ENCODE results near the gene TMEM271.
"Not testable (repeated sequence)": the region's sequence is repeated elsewhere in the genome, so short reads cannot be mapped to it uniquely, and the experiment has no call there.

The TMEM271 gene

DNA sequence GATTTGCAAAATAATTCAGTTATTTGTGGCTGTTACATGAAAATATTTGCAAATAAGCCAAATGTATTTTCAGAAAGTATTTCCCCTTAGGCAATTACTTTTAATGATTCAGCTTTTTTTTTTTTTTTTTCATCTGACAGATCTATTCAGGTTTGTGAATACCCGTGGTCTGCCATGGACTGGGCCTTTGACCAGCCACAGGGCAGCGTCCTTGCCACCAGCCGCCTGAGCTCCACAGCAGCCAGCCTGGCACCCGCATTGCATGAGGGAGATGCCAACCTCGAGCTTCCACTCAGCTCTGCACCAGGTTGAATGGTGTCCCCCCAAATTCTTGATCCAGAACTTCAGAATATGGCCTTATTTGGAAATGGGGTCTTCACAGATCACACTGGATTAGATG lies 14.7 kb downstream of the TMEM271 start:
- no peak for DNase-seq

GRCh38 chr4:560731-561291 lies 15.3 kb downstream of the TMEM271 start:
- no peak for DNase-seq

DNA sequence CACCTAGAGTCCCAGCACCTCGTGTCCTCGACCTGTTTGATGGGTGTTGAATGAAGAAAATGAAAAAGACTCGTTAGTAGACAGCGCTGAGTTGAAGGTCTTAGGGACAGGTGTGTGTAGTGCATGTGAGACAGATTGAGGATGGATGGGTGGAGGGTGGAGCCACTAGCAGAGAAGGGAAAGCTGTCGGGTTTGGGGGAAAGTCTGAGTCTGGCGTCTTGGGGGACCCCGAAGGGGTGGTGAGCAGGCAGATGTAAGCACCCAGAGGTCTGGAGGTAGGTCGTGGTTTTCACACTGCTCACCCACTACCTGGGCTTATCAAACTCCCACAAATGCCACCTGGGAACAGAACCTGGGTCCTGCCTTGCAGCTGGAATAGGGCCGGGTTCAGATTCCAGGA lies 16.0 kb downstream of the TMEM271 start:
- DNase-seq, result no peak

DNA sequence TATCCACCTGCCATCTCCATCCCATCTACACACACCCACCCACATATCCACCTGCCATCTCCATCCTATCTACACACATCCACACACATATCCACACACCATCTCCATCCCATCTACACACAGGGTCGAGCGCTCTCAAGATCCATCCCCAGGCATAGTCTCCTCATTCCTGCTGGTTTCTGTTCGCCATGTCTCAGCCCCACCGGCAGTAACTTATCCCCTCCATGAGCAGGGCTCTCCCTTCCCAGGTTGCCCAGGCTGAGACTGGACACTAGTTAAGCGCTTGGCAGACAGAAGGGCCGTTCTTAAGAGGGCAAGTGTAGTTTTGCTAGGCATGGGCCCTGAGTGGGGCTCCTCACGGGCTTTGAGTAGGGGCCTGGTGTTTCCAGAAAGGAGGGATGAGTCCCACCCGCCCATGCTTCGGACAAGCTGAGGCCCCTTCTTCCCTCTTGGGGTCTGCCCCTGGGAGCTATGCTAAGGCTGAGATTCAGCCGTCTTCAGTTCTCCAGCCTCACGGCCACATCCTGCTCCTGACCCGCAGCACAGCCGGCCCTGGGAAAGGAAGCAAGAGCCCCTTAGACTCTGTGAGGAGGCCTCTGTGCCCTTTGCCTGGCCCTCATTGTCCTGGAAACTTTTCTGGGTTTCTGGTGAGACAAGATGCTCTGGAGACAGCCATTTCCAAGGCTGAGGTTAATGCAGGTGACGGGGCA lies 20.4 kb downstream of the TMEM271 start:
- no peak for DNase-seq

GRCh38 chr4:554793-555320 lies 21.2 kb downstream of the TMEM271 start:
- DNase-seq, result not testable (repeated sequence)

DNA sequence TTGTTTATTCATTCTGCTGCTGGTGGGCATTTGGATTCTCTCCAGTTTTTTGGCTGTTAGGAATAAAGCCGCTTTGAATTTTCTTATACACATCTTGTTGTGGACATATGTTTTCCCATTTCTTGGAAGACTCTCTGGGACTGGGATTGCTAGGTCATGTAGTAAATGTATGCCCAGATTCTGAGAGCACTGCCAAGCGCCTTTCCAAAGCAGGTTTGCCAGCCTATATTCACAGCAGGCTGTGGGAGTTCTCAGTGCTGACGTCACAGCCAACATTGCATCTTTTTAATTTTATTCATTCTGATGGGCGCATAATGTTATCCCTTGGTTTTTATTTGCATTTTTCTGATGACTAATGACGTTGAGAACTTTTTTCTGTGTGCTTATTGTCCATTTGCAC lies 24.1 kb downstream of the TMEM271 start:
- no peak for DNase-seq

- DNase-seq, result not testable (repeated sequence)
These were observed 25.8 kb downstream of the TMEM271 start for GRCh38 chr4:550268-550667.

- no peak for DNase-seq
These were observed 27.1 kb downstream of the TMEM271 start for GRCh38 chr4:548976-549375.

DNA sequence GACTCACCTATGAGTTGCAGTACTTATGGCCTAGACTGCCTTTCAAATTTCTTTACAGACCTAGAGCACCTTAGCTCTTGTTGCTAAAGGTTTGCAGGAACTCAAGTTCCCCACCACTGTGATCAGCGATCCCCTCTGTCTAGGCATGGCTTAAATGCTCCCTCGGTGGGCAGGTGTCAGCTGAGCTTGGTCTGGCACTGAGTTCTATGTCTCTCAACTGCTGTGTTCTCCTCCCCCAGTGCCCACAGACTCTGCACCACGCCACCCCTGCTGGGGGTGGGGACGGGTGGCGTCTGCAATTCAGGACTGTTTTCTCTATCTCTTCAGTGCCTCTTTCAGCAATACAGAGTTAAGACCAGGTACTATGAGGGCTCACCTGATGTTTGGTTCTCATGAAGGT lies 30.5 kb downstream of the TMEM271 start:
- DNase-seq, result no peak

DNA sequence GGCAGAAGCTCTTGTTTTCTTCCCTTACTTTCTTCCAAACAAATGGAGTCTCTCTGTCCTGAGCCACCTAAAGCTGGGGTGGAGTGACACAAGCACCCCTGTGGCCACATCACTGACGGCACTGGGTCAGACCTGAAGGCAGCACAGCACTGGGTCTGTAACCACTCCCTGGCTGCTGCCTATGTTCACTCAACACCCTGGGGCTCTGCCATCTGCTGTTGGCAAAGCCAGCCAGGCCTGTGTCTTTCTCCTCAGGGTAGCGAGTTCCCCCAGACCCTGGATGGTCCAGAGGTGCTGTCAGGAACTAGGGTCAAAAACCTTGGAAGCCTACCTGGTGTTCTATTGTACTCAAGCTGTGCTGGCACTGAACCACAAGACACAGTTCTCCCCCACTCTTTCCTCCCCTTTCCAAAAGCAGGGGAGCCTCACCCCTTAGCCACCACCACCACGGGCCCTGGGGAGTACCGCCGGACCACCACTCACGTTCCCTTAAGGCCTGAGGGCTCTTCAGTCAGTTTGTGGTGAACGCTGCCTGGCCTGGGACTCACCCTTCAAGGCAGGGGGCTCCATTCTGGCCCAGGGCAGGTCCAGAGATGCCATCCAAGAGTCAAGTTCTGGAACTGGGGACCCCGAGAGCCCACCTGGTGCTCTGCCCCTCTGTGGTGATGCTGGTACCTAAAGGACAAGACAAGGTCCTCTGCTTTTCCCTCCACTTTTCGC lies 31.5 kb downstream of the TMEM271 start:
- no peak for DNase-seq

DNA sequence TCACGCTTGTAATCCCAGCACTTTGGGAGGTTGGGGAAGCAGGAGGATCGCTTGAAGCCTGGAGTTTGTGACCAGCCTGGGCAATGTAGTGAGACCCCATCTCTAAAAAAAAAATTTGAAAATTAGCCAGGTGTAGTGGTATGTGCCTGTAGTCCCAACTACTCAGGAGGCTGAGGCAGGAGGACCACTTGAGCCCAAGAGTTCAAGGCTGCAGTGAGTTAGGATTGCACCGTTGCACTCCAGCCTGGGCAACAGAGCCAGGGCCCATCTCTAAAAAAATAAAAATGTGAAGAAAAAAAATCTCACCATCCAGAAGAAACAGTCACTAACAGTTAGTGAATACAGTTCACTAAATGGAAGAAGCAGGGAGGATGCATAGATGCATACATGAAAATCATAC lies 34.8 kb downstream of the TMEM271 start:
- DNase-seq, result no peak

- no peak for DNase-seq
These were observed 37.5 kb downstream of the TMEM271 start for GRCh38 chr4:538542-539142.

DNA sequence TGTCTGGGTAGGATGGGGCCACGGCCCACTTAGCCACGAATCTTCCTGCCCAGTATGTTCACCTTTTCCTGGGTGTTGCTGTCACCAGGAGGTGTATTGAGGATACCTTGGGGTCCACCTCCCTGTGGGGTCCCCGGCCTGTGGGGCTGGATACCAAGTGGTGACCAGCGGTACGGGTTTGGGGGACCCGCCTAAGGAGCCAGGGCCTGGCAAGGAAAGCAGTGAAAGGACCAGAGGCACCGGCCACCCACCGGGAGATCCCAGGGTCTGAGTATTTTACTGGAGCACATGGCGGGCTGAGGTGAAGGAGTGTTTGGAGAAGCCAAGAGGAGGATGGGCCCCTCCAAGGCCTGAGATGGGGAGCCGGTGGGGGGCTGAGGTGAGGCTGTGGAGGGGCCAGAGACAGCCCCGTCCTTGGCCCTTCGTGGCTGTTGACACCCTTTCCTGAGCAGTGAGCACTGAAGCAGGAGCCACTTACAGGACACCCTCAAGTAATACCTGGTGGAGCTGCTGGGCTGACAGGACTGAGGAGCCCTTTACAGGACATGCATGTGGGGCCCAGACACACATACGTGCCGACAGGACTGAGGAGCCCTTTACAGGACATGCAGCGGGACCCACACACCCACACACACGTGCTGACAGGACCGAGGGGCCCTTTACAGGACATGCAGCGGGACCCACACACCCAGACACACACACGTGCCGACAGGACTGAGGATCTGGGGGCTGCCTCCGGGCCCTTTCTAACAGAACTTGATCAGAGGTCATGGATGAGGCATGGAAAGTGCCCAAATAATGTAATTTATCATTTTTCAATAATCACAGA lies 38.4 kb downstream of the TMEM271 start:
- no peak for DNase-seq

DNA sequence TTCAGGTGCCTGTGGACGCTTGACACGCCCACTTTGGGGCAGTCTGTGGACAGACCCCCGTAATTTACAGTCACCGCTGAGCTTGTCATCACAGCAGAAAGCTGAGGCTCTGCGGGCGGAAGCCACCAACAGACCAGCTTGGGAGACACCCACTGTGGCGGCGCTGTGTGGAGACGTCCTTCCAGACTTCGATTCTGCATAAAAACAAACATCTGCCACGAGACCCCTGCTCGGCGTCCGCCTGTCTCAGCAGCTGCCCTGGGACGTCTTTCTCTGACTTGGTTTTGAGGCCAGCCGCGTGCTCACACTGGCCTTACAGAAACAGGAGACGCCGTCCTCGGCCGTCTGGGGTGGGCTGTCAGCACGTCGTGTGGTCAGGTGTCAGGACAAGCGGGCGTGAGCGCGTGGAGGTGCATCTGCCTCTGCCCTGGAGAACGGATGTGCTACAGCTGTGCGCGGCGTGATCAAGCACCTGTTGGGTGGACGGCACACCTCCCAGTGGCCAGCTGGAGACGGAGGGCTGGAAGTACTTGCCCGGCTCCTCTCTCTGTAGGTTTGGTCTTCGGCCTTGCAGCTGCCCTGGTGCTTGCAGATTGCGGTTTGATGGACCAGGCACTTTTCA lies 39.6 kb downstream of the TMEM271 start:
- DNase-seq, result no peak

DNA sequence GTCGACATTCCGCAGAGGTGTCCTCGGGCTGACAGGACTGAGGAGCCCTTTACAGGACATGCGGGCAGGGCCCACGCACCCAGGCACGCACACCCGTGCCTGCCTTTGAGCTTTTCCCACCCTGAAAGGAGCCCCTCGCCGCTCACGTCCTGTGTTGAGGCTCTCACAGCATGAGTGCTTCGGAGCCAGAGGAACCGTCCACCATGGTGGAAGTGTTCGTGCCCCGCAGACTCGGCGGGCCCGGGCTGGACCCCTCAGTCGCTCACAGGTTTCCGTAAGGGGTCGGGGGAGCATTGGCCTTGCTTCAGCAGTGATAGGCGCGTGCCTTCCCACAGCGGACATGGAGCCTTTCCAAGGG lies 40.2 kb downstream of the TMEM271 start:
- no peak for DNase-seq

- DNase-seq, result no peak
These were observed 40.7 kb downstream of the TMEM271 start for GRCh38 chr4:535181-535923.

DNA sequence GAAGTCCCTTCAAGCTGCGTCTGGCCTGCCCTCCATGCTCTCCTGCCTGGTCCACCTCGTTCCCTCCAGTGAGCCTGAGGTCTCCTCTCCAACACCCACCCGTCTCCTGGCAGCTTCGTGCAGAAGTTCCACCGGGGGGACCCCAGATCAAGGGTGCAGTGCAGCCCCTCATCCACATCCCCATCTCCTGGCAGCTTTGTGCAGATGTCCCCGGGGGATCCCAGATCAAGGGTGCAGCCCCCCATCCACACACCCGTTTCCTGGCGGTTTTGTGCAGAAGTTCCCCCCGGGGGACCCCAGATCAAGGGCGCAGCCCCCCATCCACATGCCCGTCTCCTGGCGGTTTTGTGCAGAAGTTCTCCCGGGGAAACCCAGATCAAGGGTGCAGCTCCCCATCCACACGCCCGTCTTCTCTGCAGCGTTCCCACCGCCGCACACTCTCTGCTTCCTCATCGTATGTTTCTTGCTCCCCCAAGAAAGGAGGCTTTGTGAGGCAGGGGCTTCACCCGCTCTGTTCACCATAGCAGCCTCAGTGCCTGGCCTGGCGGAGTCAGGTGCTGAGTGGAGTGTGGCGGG lies 41.4 kb downstream of the TMEM271 start:
- no peak for DNase-seq

GRCh38 chr4:534101-534575 lies 42.0 kb downstream of the TMEM271 start:
- DNase-seq, result no peak

DNA sequence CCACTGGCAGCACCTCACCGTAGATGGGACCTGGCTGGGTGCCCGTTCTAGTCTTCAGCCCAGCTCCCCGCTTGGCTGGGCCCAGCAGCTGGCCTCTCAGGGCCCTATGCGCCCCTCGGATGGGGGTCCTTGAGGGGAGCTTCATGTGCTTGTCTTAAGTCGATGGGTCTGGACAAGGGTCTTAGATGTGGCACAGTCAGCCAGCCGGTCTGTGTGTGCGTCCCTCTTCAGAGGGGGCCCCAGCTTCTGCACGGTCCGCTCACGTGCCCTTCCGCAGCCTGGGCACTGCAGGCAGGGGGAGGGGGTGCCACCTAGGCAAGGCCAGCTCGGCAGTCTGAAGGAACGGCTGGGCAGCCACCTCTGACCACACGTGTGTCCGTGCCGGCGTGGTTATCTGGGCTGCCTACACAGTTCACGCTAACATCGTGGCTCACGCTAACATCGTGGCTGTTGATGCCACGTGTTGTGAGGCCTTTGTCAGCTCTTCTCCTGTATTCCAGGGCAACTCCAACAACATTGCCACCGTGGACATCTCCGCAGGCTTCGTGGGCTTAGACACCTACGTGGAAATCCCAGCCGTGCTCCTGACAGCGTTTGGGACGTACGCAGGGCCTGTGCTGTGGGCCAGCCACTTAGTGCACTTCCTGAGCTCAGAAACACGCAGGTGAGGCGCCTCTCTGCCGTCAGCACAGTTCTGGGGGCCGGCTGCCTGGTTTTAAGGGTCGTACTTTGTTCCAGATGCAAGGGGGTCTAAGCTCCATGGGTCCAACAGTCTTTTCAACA lies 42.6 kb downstream of the TMEM271 start:
- no peak for DNase-seq
